GM12865 (cell line): ENCODE results near the gene SMTNL2.

Source experiments
- DNase-seq: peaks from one replicate; pipeline ENCODE4 v3.0.0; 2010; ENCODE audit warnings: low read depth
- H3K4me3 ChIP-seq: 2 replicates; pipeline ENCODE4 v1.5.1; 2011; ENCODE audit warnings: mild to moderate bottlenecking, low read depth, low read length, control low read depth
- TF ChIP-seq, protein P1 (sequence below): IDR thresholded peaks from 2 replicates; pipeline ENCODE4 v1.5.1; 2011; ENCODE audit warnings: low read length, control low read depth, low read depth, inconsistent platforms; ENCODE audit not compliant: insufficient read depth; ENCODE audit errors: missing control alignments

Gene SMTNL2

DNA sequence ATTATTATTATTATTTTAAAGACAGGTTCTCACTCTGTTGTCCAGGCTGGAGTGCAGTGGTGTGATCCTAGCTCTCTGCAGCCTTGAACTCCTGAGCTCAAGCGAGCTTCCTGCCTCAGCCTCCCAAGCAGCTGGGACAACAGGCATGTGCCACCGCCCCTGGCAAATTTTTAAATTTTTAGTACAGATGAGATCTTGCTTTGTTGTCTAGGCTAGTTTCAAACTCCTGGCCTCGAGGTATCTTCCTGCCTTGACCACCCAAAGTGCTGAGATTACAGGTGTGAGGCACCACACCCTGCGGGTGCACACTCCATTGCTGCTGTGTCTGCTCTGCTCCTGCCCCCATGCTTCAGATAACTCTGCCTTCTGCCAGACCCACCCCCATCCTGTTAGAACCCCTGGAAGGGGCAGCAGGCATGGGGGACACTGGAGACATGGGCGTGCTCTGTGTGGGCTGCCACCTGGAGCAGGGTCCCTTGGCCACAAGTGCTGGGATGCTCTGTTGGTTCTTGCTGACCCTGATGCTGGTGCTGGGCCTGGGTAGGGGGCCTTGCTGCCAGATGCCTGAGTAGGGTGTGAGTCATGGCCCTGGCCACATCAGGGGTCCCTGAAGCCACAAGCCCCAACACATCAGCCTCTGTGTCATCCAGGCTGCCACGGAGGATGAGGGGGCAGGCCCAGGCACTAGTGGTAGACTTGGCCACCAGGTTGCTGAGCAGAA, 26.5 kb upstream of the SMTNL2 start:
- TF ChIP-seq, protein P1, sequence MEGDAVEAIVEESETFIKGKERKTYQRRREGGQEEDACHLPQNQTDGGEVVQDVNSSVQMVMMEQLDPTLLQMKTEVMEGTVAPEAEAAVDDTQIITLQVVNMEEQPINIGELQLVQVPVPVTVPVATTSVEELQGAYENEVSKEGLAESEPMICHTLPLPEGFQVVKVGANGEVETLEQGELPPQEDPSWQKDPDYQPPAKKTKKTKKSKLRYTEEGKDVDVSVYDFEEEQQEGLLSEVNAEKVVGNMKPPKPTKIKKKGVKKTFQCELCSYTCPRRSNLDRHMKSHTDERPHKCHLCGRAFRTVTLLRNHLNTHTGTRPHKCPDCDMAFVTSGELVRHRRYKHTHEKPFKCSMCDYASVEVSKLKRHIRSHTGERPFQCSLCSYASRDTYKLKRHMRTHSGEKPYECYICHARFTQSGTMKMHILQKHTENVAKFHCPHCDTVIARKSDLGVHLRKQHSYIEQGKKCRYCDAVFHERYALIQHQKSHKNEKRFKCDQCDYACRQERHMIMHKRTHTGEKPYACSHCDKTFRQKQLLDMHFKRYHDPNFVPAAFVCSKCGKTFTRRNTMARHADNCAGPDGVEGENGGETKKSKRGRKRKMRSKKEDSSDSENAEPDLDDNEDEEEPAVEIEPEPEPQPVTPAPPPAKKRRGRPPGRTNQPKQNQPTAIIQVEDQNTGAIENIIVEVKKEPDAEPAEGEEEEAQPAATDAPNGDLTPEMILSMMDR = no peak
- no peak for DNase-seq
- no peak overlapping the region for H3K4me3 ChIP-seq

DNA sequence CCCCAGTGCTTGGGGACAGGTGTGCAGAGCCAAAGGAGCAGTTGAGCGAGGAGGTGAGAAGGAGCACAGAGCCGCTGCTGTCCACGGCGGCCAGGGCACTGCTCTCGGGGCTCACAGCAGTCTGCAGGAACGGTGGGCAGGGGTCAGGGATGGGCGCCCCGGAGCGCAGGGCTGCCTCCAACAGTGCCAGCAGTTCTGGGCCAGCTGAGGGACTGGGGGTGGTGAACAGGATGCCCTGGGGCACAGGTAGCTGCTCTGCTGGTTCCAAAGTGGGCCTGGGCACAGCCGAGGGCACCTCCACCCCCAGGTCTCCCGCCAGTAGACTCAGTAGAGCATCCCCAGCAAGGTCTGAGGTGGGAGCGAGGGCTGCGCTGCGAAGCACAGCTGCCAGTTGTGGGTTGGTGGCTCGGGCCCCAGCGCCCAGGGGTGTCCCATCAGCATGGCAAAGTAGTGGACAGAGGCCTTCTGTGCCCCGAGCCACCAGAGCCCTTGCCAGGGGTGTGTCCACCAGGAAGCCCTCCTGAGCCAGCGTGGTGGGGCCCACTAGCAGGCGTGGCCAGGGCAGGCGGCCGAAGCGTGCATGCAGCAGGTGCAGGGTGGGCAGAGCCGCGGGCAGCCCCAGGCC, 25.9 kb upstream of the SMTNL2 start:
- TF ChIP-seq, protein P1 = no peak
- H3K4me3 ChIP-seq = no peak overlapping the region
- no peak for DNase-seq

DNA sequence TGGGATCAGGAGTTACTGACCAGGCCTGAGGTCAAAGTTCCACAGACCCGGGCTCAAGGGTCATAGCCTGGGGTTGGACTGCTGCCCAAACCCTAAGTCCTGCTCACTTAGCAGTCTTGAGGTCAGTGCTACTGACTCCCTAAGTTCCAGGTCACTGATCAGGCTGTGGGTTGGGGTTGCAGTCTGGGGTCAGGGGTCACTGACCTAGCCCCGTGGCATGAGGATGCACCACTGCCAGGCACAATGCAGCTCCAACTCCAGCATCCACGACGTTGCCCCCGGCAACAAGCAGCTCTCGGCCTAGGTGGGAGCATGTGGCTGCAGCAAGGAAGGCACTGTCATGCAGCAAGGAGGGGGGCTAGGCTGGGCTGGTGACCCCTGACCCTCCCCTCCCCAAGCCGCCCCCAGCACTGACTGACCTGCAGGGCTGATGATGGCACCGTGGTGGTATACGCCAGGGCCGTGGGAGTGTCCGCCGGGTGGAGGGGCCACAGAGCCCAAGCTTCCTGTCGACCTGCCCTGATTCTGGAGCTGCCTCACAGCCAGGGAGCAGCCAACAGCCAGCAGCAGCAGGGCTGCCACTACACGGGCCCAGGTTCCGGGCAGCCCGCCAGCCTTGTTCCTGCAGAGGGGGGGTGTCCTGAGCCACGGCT, 25.1 kb upstream of the SMTNL2 start:
- TF ChIP-seq, protein P1 = no peak
- H3K4me3 ChIP-seq = no peak overlapping the region

DNA sequence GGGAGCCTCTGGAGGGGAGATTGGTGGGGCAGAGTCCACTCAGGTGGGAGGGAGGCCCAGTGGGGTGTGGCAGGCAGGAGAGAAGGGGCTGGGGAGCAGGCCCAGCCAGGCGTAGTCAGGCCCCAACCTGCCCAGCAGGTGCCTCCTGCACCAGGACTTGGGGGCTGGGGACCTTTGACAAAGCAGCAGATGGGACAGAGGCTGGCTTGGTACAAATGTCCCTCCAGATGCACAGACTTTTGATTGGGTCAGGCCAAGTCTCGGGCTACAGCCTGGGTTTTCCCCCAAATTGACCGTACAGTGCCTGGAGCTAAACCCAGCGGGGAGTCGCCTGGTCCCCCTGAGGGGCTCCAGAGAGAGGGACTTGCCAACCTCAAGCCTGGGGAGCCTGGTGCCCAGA, 24.4 kb upstream of the SMTNL2 start:
- no peak for DNase-seq
- no peak overlapping the region for H3K4me3 ChIP-seq
- TF ChIP-seq, protein P1 = no peak

More for the DNA sequence above, 25.1 kb upstream of the SMTNL2 start:
- no peak for DNase-seq

DNA sequence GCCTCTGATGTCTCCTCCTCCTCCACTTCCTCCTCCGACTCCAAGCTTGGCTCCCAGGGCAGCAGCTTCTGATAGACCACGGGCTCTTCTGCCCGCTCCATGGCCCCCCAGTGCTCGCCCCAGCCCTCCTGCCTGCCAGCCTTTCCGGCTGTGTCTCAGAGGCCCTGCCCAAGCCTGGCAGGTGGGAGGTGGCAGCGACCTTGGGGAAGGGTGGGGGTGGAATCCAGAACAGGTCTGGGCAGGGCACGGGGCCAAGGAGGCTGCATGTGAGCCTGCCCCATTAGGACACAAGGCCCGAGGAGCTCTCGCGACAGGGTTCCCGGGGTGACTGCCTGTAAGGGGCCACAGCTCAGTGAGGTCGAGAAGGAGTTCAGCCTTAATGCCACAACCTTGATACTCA, 23.9 kb upstream of the SMTNL2 start, which contains the start of gene GGT6:
Gene GGT6, minus strand, starts transcription at position 157 of the 400 bp plus-strand sequence. Its CDS starts 56 bp downstream, at position 101.
- no peak within 1 kb of the TSS for H3K4me3 ChIP-seq
- TF ChIP-seq, protein P1 = no peak
- no peak for DNase-seq

DNA sequence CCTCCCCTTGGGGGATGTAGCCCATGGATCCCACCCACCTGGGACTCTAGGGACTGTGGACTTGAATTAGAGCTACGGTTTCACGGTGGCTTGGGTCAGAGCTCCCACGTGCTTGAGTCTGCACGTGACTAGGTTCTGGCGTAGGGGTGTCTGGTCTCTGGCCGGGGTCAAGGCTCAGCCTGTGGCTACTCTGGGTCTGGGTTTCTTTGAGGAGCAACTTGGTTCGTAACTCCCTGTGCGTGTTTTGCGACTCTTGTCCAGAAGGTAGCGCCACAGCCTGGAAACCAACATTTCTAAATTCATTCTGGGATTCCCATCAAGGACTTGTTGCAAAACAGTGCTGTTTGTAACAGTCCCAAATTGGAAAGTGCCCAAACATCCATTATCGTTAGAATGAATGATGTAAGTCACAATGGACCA, 23.5 kb upstream of the SMTNL2 start:
- DNase-seq = no peak
- TF ChIP-seq, protein P1 = no peak
- H3K4me3 ChIP-seq = no peak overlapping the region
